ENCODE results near the gene RGS5.
A peak's percentile ranks its signal among the peaks of the same experiment; 100 is the strongest.

Gene RGS5

DNA sequence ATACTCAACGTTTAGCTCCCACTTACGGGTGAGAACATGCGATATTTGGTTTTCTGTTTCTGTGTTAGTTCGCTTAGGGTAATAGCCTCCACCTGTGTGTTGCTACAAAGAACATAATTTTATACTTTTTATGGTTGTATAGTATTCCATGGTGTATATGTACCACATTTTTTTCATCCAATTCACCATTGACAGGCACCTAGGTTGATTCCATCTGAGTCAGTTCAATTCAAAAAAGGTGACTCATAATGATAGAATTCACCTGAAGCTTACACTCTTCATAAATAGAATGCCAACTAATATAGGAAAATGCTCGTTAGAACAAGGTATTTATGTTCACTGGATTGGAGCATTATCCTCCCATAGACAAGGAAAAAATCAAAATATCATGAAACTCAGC is 95.1 kb downstream of the RGS5 start:
- H3K4me3 ChIP-seq (replicated peaks; ENCODE audit: low read depth, low read length) = no peak overlapping the region
- no peak for DNase-seq (ENCODE audit: low read depth)
- TF ChIP-seq, protein P1, sequence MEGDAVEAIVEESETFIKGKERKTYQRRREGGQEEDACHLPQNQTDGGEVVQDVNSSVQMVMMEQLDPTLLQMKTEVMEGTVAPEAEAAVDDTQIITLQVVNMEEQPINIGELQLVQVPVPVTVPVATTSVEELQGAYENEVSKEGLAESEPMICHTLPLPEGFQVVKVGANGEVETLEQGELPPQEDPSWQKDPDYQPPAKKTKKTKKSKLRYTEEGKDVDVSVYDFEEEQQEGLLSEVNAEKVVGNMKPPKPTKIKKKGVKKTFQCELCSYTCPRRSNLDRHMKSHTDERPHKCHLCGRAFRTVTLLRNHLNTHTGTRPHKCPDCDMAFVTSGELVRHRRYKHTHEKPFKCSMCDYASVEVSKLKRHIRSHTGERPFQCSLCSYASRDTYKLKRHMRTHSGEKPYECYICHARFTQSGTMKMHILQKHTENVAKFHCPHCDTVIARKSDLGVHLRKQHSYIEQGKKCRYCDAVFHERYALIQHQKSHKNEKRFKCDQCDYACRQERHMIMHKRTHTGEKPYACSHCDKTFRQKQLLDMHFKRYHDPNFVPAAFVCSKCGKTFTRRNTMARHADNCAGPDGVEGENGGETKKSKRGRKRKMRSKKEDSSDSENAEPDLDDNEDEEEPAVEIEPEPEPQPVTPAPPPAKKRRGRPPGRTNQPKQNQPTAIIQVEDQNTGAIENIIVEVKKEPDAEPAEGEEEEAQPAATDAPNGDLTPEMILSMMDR (IDR thresholded peaks at IDR 0.05; ENCODE audit: low read length, missing control alignments) = no peak

GRCh38 chr1:163106364-163106987 is 96.2 kb downstream of the RGS5 start:
- TF ChIP-seq, protein P1 (IDR thresholded peaks at IDR 0.05; ENCODE audit: low read length, missing control alignments) = no peak
- DNase-seq (ENCODE audit: low read depth) = no peak

DNA sequence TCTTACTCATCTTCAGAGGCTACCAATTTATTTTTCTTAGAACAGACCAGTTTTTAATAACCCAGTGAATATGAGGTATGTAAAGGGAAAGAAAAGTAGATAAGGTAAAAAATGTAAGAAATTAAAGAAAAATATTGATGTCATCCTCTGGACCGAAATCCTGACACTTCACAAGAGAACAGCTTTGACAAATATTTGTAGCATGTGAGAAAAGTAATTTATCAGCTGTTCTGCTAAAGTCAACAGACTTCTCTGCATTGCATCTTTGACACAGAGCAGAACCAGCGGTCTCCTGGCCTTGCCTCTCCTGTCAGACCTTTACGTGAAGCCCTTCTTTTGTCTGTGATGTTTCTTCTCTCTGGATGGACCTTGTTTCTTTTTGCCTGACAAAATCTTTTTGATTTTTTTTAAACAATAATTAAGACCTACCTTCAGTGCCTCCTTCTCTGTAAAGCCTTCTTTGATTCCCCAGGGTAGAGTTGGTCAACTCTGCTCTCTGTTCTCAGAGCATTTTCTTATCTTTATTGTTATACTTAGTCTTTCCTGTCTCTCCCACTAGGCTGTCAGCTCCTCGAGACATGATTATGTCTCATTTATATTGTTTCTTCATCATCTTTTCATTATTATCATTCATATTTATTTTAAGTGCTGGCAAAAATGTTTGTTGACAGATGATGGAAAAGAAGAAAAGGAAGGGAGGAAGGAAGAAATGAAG is 98.2 kb downstream of the RGS5 start:
- no peak overlapping the region for H3K4me3 ChIP-seq (replicated peaks; ENCODE audit: low read depth, low read length)
- TF ChIP-seq, protein P1 (IDR thresholded peaks at IDR 0.05; ENCODE audit: low read length, missing control alignments) = no peak
- DNase-seq (ENCODE audit: low read depth) = peak; percentile 40

More at GRCh38 chr1:163106364-163106987, 96.2 kb downstream of the RGS5 start:
- H3K4me3 ChIP-seq (replicated peaks; ENCODE audit: low read depth, low read length) = no peak overlapping the region

DNA sequence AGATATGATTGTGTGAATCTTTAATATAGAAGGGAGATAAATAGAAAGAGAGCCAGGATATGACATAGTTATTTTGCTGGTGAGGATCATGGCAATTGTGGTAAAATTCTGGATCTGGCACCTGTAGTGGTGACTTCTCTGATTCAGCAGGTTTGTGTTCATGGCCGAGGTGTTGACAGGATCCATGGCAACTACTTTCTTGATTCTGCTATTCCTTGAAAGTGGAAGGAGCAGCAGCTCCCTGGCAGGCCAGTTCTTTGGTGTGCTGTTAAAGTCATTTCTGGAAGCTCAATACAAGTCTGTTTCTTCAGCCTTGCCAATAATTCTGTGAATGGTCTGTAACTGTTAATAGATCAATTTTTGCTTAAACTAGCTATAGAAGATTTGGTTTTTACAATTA is 100.1 kb downstream of the RGS5 start:
- TF ChIP-seq, protein P1 (IDR thresholded peaks at IDR 0.05; ENCODE audit: low read length, missing control alignments) = no peak
- no peak overlapping the region for H3K4me3 ChIP-seq (replicated peaks; ENCODE audit: low read depth, low read length)
- DNase-seq (ENCODE audit: low read depth) = no peak

DNA sequence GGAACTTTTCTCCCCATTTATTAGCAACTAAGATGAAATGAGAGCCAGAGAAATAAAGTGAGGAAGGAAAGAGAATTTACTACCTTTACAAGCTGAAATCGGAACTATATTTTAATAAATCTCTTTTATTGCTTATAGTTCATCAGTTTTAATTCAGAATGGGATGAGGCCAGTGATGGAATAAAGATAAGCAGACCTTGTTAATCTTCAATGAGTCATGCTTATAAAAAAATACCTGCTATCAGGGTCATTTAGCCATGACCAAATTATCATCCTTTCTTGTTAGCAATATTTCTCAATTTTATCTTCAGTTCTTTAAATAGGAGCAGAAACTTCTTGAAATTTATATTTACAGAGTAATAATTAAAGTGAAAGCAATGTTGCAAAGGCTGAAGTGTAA is 107.5 kb downstream of the RGS5 start:
- TF ChIP-seq, protein P1 (IDR thresholded peaks at IDR 0.05; ENCODE audit: low read length, missing control alignments) = no peak
- DNase-seq (ENCODE audit: low read depth) = no peak
- H3K4me3 ChIP-seq (replicated peaks; ENCODE audit: low read depth, low read length) = no peak overlapping the region

- TF ChIP-seq, protein P1 (IDR thresholded peaks at IDR 0.05; ENCODE audit: low read length, missing control alignments) = no peak
- no peak for DNase-seq (ENCODE audit: low read depth)
- no peak overlapping the region for H3K4me3 ChIP-seq (replicated peaks; ENCODE audit: low read depth, low read length)
Observed at GRCh38 chr1:163094589-163094988, 108.1 kb downstream of the RGS5 start.
